GM19099 (cell line): ENCODE measurements around the gene ENG.

Source experiments
- POLR2A ChIP-seq: IDR thresholded peaks from 3 replicates; pipeline ENCODE4 v1.6.1; 2011; ENCODE audit warnings: low read depth; ENCODE audit not compliant: insufficient read length; ENCODE audit errors: extremely low read depth

ENG gene

DNA sequence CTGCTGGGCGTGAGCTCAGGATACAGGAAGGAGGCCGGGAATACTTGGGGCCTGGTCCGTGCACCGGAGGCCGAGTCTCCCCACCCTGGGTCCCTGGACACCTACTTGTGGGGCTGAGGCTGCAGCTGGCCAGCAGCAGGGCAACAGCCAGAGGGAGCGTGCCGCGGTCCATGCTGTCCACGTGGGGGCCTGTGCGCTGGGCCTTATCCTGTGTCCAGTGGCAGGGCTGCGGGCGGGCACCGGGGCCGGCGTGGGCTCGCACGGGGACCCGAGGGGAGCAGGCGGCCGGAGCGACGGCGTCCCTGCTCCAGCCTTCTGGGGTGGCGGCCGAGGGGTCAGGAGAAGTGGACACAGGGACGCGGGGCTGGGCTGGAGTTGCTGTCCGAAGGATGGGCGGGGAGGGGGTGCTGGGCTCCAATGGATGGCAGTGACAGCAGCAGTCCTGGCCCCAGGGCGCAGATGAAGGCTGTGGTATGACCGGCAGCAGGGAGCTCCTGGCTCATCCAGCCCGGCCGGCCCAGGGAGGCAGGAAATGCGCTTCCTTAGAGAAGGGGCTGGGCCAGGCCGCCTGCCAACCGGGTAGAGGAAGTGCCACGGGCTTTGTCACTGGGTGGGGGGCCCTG, at the start of gene ENG:
Gene ENG, minus strand, starts transcription at position 475 of the 623 bp plus-strand sequence. Its CDS starts 303 bp downstream, at position 172.
- TF ChIP-seq POLR2A = no peak

DNA sequence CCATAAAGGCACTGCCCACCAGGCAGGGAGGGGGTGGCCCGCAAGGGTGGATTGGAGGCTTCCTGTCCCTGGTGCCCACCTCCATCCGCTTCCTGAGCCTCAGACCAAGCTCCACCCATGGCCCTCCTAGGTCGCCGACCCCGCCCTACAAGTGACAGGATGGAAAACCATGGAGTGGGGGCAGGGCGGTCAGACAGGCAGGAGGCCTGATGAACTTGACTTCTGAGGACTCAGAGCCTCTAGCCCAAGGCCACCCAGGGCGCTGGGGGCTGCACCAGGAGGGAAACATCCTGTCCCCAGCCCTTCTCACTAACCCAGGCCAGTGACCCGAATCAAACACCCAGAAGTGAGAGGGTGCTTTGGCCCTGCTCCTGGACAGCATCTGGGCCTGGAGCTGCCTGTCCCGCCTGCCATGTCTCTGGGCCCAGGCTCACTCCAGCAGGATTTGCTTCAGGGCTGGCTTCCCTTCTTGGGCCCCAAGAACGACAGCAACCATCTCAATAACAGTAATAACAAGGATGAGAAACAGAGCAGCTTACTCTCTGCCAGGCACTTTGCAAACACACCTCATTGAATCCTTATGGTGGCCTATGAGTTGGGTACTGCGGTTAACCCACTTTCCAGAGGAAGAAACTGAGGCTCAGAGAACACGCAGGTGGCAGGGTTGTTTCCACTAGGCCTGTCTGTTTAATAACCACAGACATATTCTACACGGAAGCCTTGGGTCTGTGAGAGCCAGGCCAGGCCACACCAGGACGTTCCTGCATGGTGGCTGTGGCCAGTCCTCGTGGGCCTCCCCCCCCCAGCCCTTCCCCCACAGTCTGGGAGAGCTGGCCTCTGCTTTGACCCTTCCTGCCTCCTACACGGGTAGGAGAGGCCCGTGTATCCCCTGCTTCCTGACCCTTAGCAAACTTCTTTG, 49.4 kb upstream of the ENG start:
- peak; percentile 57 for TF ChIP-seq POLR2A

DNA sequence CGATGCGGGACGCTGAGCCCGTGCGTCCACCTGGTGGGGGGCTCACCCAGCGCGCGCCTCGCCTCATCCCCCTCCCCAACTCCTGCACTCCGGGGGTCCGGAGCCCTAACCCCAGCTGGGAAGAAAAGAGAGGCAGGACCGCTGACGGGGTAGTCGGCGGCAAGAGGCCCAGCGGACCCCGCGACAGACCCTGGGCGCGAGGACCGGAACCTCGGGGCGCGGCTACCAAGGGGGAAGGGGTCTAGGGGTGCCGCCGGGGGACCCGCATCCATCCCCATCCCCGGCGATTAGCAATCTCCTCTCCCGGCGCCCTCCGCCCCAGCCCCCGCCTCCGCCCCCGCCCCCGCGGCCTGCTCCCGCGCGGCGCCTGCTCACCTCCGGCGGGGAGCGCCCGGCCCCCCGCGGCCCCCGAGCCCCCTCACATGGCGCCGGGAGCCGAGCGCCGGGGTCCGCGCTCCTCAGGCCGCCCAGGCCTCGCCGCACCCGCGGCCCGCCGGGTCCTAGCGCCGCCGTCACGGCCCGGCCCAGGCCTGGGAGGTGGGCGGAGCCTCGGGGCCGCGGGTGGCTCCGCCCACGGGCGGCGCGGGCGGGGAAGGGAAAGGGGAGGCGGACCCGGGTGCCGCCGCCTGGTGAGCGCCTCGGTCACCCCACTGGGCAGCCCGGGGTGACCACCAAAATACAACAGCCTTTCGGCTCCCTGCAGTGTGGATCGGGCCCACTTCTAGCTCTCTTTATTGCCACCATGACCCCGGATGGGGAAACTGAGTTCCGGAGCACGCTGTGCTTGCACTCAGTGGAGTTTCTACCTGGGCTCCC, 44.9 kb upstream of the ENG start, which contains the start of gene ST6GALNAC6:
Gene ST6GALNAC6, minus strand, starts transcription at position 476 of the 816 bp plus-strand sequence. CDS start 1,622 bp downstream, outside the sequence.
- TF ChIP-seq POLR2A = peak; percentile 68

DNA sequence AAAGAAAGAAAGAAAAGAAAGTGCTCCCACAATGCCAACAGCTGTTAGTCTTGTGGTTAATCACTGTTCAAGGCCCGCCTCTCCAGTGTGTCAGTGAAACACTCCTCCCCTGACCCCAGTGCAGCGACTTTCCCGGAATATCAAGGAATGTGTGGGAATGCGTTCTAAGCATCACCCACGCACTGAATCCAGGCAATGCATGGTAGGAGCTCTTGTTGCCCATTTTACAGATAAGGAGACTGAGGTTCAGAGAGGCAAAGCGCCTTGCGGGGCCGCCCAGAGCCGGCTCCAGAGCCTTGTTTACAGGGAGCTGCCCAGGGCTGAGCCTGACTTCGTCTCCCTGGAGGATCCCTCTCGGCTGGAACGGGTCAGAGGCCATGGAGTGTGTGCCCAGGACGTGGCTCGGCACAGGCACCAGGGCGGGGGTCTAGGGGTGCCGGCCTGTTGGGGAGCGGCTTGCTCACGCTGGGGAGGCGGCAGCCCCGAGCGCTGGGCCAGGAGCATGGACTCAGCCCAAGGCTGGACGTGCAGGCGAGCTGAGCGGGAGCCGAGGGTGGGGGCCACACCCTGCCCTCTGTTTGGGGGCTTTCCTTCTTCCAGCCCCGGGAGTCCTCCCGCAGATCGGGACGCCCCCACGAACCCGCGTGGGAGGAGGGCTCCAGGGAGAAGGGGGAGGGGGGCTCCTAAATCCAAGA, 44.1 kb upstream of the ENG start:
- no peak for TF ChIP-seq POLR2A

DNA sequence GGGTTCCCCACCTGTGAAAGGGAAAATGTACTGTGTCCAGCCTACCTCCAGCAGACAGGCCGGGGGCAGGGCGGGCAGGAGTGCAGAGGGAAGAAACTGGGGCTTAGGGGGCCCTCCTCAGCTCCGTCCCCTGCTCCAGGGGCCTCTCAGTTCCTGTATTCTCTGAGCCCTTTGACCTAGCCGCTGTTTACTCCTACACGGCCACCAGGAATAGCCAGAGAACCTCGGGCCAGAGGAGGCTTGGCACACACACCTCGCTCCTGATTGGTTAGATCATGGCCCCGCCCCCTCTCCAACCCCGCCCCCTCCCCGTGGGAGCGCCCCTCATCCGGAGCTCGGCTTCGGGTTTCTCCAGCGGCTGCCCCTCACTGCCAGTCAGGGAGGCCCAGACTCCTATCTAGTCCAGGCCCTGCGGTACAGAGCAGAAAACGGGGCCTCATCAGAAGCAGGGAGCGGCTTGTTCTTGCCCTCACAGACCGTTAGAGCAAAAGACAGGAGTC, 42.8 kb upstream of the ENG start:
- no peak for TF ChIP-seq POLR2A

DNA sequence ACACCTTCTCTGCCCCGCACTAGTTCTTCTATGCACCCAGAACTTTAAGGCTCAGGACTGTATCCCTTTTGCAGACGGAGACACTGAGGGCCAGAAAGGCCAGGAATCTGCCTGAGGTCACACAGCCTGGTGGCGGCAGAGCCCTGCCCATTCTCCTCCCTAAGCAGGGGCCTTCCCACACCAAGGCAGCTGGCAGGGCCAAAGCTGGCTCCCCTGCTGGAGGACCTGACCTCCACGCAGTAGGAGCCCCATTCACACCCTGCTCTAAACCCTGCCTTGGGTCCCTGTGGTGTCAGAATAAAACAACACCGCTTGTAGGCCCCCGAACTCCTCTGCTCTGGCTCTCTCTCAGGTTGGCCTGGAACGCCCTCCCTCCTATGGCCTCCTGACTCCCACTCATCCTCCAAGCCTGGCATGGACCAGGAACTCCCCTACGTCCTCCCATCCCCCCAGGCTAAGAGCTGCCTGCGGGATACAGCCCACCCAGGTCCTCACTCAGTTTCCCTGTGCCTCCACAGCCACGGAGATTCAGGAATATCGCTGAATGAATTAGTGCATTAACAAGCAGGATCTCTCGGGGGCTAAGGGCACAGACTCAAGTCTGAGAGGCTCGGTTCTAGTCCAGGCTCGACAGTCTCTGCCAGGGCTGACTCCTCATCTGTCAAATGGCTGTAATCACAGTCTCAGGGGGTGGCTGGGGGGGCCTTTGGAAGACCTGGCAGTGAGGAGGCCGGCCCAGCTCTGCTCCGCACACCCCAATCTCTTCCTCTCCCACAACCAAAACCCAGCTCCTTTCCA, 42.1 kb upstream of the ENG start:
- no peak for TF ChIP-seq POLR2A

DNA sequence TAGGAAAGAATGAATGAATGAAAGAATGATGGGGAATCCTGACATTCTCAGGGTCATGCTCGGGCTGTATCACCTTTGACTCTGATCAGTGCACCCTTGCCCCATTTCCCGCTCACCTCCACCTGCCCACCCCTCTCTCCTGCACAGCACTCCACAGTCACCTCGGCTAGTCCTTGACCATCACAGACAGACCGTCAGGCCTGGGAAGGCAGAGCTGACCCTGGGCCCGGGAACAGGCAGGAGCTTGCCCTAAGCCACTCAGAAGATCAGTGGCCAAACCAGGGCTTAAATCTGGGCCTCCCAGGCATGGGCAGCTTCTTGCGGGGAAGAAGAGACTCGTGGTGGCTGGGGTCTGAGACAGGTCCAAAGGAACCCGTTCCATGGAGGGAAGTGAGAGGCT, 41.4 kb upstream of the ENG start:
- no peak for TF ChIP-seq POLR2A

DNA sequence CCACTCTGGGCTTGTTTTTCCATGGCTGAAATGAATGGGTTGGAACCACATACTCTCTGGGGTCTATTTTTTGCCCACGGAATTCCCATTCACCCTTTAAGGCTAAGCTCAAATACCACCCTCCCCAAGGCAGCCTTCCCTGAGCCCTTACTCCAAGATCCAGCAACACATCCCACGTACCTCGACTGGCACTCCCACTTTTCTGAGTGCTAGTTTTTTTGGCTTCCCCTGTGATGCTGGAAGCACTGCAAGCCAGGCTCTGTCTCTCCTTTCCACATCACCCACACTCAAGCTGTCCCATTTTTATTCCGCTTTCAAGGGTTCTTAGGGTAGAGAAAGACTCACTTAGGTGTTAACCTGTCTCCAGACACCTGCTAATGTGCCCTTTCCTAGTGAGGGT, 38.9 kb upstream of the ENG start:
- TF ChIP-seq POLR2A = no peak

DNA sequence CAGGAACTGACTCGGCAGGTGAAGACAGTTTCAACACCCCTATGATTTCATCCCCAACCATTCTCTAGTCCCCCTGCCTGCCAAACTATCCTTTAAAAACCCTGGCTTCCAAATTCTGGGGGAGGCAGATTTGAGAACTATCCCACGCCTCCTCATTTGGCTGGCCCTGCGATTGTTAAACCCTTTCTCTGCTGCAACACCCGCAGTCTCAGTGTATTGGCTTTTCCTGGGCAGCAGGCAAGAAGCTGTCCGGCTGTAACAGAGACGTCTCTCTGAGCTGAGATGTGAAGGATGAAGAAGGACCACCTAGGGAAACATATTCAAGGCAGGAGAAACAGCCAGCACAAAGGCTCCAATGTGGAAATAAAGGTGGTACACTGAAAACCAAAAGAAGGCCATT, 38.4 kb upstream of the ENG start:
- TF ChIP-seq POLR2A = no peak

DNA sequence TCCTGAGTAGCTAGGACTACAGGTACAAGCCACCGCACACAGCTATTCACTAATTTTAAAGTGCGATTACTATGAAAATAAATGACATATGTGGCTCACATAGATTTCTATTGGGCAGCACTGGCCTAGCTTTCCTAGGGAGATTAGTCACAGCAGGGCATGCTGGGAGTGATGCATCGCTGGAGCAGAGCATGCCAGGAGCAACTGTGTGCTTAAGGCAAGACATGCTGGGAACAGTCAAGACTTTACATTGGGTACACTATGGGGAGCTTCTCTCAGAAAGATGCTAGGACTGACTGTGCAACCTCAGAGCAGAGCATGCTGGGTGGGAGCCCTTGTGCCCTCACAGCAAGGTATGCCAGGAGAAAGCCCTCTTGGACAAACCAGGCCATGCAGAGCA, 35.6 kb upstream of the ENG start:
- TF ChIP-seq POLR2A = no peak

DNA sequence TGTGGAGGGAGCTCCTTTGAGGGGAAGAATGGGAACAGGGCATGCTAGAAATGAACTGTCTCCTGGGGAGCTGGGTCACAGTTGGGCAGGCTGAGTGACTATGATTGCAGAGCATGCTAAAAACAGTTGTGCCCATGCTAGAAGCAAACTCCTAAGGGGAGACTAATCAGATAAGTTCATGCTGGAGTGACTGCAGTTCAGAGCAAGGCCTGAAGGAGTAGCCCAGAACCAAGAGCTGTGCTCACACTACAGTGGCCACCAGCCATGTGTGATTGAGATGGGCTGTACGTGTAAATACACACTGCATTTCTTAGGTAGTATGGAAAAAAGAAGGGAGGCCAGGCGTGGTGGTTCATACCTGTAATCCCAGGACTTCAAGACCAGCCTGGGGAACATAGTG, 33.3 kb upstream of the ENG start:
- no peak for TF ChIP-seq POLR2A

DNA sequence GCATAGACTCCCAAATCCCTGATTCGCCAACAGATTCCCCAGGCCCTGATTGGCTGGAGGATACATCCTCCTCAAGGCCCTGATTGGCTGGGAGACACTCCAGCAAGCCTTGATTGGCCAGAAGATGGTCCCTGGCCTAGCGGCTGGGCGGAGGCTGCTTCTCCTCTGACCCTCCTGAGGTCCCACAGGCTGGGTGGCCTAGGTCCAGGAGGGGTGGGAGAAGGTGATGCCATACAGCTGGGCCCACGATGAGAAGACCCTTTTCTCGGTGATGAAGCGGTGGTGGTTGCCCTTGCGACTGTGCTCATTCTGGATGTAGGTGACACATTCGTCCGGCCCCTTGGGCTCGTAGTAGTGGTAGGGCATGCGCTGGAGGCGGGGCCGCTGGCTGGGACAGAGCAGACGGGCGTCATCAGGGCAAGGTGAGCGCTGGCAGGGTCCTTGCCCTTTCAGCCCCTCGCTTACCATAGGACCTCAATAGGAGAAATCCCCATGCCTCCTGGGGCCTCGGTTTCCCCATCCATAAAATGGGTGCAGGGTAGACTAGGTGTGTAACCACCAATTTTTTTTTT, 32.0 kb upstream of the ENG start:
- no peak for TF ChIP-seq POLR2A

DNA sequence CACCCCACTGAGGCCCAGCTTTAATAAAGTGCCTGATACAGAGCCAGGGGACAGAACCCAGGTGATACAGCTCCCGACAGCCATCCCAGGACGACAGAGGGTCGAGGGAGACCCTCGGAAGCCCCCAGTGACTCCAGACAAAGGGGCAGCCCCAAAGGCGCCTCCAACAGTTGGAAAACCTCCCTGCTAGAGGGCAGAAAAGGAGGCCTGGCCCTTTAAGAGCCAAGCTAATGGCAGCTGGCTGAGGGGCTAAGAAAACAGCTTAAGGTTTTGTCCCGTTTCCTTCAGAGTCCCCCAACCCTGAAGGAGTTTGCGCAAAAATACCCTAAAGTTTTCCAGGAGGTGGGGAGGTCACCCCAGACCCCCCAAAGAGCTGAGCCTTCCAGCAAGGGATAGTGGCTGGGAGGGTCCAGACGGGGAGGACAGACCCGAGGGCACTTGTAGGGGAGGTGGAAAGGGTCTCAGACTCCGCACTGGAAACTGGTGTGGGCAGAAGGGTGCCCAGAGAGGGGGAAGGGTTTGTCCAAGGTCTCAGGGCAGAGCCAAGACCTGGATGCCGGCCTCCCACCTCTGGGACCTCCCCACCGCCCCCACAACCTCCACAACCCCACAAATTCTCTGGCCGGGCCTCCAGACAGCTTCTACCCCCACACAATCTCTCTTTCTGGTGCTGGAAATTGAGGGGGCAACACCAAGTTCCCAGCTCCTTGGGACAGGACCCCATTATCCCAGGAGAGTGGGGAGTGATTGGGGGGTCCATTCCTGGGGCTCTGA, 31.2 kb upstream of the ENG start:
- TF ChIP-seq POLR2A = no peak

DNA sequence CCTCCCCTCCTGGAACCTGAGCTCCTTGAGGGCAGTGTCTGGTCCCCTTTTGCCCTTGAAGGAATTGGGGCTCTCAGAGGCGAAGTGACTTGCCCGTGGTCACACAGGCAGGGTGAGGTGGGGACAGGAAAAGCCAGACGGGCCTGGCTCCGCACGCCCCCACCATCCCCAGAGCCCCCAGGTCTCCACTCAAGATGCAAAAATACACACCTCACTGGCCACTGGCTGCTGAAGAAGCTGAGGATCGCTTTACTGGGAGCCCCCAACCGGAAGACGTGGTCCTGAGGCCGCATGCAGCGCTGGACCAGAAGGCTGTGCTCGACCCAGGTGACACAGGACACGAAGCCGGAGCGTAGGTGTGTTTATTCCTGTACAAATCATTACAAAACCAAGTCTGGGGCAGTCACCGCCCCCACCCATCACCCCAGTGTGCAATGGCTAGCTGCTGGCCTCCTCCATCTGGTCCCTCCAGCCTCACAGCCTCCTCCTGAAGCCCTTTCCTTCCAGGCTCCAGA, 30.6 kb upstream of the ENG start:
- no peak for TF ChIP-seq POLR2A
